HG02981 (cell line): ENCODE measurements around the gene INSC.

Experiments
- ATAC-seq: cut with Tn5 transposase; IDR thresholded peaks from one replicate; pipeline ENCODE4 v1.9.1; 2021; ENCODE audit warnings: mild to moderate bottlenecking, moderate library complexity; ENCODE audit not compliant: unreplicated experiment

INSC gene

DNA sequence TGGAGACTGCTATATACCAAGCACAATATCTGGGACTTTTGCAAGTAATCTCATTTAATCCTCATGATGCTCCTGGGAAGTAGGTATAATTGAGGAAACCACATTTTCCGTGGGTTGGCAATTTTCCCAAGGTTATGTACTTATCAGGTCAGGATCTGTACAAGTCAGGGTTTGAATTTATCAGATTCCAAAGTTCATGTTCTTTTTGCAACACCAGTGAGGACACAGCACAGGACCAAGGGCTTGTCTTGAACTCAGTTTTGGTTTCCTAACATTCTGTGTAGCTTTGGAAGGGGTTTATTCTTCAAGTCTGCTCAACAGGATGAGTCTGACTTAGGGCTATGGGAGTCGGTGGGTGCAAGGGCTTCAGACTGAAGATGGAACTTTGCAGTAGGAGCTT is 30.4 kb downstream of the INSC start:
- no peak for ATAC-seq

DNA sequence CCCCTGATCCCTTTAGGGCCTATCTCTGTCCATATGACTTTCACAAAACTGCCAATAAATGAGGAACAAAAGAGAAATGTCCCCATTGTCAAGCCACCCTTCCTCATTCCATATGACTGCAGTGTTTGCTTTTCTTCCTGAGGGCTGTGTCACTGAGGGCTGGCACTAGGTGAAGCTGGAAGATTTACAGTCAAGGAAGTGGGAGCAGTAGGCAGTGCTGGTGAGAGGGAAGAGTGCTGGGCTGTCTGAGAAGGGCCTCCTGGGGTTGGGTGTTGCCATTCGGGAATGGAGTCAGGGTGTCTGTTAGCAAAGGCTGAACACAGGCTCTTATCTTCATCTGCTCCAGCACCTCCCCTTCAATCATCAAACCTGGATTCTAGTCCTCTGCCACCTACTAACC is 30.9 kb downstream of the INSC start:
- no peak for ATAC-seq

DNA sequence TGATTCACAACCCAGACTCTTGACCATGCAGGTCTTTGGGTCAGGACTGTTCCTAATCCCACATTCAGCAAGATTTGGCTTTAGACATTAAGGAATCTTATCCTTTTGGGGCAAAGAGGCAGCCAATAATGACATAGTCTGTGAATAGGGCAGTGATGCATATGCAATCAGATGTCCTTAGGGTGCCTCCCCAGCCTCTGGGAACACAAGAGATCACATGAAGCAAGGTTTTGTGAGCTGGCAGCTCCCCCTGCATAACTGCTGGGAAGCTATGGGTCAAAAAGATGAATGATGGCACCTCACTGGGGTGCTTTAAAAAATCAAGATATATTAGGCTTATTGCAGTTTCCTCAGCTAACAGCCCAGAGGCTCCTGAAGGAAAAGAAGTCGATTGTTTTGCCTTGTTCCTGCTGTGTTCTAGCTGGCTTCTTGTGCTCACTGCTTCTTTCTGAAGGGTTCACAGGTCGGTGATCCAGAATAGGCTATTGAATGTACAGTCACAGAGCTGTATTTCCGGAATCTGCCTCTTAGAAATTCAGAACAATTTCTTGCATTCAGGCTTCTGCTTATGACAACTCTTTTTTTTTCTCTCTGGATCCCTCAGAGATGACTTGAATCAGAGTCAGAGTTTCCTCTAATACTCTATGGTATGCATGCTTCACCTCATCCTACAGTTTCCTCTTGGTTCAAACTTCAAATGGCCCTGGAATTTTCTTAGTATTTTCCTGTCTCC is 31.7 kb downstream of the INSC start:
- ATAC-seq = no peak

DNA sequence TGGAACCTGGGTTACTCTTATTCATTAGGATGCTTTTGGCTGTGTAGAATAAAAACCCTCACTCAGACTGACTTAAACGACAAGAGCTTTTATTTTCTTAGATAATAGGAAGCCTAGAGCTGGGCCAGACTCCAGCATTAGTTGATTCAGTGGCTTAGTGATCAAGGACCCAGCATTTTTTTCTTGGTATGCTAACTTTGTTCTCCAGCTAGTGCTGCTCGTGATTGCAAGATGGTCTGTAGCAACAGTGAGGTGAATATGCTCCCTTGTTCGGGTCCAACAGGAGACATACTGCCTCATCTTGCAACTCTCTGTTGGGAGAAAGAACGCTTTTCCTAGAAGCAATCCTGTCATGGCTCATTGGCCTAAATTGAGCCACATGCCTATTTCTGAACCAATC is 33.4 kb downstream of the INSC start:
- ATAC-seq = no peak

DNA sequence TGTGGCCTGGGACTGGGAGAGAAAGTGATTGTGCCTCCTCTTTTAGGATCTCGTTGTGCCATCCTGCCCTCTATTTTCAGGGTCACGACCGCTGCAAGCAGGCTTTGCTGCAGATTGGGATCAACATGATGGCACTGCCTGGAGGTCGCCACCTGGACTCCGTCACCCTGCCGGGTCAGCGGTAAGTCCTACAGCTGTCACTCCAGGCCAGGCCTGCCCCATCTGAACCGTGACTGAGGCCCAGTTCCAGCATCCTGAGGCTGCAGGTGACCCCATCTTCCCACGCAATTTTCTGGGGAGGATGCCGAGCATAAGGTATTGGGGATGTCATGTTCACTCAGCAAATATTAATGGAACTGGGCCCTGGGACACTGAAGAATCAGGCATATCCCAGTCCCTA is 34.3 kb downstream of the INSC start:
- no peak for ATAC-seq

DNA sequence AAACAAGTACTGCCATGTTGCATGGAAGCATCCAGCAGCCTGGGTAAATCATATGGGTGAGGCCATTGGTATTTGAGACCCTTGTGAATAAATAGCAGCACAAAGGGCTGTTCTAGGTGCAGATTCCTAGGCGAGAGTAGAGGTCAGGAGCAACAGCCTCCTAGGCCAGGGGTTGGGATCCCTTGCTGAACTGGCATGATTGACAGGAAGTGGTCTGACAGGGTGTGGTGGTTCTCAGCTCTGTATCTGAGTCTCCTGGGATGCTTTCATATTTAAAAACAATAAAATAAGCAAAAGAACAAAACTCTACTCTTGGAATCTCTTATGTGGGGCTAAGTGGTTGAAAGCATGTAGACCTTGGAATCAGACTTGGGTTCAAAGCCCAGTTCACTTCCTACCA is 35.8 kb downstream of the INSC start:
- no peak for ATAC-seq

DNA sequence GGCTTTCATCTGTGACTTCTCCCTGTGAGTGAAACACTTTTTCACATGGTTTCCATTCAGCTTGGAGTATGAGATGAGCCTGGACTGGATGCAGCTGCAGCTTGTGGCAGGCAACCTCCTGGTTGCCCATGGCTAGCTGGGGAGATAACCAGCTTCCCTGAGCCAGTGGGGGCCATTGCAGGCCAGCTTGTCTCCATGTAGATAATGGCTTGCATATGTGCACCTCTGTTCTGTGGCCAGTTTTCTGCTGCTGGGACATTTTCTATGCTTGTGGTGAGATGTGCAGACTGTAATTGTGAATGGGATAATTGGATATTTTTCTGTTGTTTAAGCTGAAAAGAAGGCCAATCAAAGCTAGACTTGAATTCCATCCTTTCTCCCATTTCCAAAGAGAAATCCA is 38.5 kb downstream of the INSC start:
- ATAC-seq = no peak

DNA sequence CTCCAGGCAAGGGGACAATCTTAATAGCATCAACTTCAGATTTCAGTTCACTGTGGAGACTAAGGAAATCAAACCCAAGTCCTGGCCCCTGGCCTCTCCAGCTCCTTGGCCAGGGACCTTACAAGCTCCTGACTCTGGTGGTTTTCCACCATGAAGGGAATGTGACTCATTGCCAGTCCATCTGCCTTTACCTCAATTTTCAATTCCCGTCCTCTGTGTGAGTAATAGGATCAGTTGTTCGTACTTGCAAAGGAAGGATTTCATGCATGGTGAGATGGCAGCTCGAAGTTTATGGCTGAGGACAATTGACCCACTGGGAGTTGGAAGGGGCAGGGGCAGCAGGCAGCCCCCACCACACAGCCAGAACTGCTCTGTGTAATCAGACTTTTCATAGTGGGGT is 42.5 kb downstream of the INSC start:
- ATAC-seq = no peak

DNA sequence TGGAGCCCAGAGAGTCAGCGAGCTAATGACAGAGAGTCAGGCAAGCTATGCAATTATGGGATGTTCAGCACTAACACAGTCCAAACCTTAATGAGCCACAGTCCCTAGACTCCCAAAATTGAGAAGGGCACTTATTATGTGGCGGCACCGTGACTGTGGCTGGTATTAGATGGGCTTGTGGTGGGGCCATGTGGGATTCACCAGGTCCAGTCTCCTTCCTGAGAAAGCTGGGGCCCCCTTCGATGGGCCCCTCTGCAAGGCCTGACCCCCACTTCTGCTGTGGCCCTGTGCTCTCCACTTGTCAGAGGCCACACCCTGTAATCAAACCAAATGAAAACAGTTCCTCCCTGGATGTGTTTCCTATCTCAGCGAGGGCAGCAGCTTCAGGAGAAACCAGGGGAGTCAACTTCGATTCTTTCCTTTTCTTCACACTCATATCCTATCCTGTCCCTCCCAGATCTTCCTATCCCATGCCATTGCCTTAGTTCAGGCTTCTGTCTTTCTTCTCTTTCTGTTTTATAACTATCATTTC is 42.9 kb downstream of the INSC start:
- ATAC-seq = no peak

DNA sequence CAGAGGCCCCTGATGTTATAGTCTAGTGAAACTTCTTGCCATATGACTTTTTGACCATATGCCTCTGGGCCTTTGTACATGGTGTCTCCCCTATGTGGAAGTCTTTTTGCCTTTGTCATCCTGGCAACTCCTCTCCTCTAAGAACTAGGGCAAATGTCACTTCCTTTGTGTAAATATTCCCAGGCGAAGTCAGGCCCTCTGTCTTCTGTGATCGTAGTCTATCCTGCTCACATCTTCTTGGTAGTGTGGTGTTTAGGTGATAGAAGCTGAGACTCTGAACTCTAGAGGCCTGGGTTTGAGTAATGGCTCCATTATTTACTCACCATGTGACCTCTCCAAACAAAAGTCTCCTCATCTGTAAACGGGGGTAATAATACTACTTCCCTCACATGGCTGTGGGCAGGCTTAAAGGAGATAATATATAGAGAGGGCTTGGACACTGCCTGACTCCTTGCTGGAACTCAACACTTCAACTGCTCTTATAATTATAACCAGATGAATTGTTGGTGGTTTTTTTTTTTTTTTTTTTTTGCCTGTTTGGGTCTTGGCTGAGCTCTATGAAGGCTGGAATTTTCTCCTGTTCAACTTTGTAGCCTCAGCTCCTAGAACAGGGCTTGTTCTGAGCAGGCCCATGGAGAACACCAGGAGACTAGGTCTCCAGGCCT is 43.8 kb downstream of the INSC start:
- no peak for ATAC-seq

DNA sequence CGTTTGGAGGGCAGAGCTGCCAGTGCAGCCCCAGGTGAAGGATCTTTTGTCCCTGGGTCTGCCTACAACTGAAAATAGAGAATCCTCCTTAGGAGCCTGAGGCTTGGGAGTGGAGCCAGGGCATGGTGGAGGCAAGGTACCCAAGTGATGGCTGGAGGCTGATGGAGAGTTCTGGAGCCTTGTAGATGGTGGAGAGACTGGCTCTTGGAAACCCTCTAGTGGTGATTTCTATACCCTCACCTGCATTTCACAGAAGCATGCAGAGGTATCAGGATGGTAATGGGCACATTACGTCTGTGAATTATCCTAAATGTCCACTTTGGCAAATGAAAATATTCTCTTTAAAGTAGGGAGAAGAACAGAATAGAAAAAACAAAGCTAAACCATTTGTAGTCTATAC is 44.4 kb downstream of the INSC start:
- ATAC-seq = peak; percentile 74

DNA sequence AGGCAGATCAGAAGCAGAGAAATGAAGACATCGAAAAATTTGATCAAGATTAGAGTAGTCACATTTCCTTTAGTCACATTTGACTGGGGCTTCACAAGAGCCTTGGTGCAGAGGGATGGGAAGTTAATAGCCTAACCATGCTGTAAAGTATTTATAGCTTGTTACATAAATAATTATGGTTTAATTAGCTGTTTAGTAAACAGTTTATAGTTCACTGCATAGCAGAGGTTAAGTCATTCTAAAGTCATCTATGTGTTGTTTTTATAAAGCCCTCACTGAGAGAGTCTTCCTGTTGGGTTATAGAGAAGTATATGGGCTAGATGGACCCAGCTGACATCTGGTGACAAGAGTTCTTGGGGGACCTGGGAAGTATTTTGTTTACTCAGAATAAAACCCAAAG is 47.1 kb downstream of the INSC start:
- ATAC-seq = no peak

DNA sequence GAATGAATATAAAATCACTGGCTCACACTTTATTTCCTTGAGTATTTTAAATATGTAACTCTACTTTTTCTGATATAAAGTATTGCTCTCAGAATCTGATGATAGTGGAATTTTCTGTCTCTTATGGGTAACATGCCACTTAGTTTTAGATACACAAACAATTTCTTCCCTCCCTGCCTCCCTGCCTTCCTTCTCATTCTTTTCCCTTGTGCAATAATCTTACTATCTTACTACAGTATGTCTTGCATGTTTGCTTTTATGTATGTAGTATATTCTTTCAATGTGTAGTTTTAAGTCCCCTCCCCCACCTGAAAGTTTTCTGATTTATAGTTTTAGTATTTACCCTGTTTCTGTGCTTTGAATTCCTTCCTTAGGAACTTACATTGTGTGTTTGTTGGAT is 48.4 kb downstream of the INSC start:
- ATAC-seq = no peak

DNA sequence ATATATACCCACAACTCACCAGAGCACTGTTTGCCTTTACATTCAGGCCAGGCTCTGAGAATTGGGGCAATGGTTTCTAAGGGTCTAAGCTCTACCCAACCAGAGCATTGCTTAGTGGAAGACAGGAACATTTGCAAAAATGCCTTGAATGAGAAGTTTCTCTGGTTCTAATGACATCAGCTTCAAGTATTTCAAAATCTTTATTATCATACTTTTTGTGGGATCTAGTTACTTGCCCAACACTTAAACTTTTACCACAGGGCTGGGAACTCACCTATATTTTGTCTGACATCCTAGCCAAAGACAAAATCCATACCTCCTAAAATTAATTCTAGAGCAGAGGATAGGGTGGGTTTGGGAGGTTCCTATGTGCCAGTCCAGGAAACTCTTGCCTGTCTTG is 51.5 kb downstream of the INSC start:
- ATAC-seq = no peak

DNA sequence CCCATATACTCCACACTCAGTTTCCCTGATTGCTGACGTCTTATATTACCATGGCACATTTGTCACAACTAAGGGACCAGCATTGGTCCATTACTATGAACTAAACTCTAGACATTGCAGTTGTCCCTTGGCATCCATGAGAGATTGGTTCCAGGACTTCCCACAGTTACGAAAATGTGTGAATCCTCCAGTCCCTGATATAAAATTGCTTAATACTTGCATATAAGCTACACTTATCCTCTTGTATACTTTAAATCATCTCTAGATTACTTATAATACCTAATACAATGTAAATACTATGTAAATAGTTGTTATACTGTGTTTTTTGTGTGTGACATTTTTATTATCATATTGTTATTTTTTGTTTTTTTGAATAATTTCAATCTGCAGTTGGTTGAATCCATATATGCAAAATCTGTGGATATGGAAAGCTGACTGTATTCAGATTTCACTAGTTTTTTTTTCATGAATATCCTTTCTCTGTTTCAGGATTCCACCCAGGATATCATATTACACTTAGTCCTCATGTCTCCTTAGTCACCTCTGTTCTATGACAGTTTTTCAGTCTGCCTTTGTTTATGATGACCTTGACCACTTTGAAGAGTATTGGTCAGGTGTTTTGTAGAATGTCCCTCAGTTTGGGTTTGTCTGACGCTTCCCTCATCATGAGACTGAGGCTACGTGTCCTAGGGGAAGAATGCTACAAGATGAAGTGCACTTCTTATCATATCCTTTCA is 55.3 kb downstream of the INSC start:
- no peak for ATAC-seq

DNA sequence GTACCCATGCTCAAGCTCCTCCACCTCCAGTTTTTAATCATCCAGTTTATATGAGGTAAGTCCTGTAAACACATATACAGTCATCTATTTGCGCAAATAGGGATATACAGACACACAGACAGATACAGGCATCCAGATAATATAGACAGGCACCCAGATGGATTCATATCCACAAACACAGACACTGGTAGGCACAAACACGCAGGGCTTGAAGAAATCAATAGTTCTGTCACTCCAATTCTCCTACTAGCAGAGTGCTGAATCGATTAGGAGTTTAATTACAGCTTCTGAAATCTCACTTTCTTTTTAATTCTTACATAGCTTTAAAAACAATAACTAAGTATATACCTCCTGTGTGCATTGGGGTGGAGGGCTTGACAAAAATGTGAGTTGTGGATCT is 56.0 kb downstream of the INSC start:
- ATAC-seq = no peak

DNA sequence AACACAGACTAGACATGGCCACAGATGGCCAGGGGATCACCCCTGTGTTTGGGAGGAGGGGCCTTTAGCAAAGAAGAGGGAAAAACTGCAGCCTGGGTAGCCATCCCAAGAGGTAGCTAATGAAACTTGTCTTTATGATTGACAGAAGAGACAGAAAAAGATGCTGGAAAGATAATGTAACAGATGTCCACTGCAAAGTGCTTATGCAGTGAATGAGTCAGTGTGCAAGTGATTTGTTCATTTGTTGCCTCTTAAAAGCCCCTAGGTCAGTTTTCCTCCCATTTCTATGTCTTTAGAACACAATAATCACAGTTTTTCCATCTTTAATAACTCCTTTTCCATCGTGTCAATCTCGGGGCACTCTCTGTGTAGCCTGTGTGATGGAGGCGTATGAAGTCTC is 57.2 kb downstream of the INSC start:
- ATAC-seq = no peak

DNA sequence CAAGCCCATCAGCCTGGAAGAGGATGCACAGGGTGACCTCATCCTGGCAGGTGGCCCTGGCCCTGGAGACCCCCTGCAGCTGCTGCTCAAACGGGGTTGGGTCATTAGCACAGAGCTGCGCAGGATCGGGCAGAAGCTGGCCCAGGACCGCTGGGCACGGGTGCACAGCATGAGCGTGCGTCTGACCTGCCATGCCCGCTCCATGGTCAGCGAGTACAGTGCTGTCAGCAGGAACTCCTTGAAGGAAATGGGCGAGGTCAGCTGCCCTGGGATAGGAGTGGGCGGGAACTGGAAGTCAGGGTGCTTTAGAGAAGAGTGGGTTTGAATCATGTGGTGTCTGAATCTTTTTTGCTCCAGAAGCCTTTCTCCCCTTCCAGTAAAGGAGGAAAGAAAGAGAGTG is 61.1 kb downstream of the INSC start:
- ATAC-seq = no peak

DNA sequence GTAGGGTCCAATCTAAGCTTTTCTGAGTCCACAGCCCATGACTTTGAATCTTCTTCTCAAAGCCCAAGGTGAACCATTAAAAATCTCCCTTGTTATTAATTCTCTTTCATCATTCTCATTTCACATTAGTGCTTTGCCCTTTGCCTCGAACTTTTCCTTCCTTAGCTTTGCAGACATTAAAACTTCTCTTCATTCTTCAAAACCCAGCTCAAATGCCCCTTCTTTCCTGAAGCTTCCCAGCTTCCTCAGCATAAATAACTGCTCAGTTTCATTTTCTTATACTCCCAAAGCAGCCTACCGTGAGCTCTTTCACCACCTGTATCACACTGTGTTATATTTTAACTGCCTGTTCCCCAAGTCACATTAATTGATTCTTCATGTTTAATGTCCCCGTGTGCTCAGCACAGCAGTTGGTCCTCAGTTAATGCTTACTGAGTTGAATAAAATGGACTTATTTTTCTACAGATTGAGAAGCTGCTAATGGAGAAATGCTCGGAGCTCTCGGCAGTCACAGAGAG is 62.0 kb downstream of the INSC start:
- ATAC-seq = no peak

DNA sequence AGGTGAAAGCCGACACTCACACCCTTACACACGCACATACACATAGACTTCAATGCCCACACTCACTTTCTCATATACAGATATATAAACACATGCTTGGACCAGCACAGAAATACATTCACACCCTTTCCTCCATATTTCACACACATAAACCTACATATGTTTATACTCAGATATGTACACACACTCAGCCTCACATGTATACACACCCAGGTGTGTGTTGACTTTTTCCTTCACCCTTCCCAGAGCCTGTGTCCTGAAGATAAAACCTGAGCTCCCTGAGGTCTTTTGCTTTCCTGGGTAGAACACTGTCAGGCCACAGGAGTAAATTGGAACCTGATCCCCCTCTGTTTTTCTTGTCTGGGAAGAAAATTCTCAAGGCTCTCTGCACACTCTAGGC is 62.8 kb downstream of the INSC start:
- no peak for ATAC-seq

DNA sequence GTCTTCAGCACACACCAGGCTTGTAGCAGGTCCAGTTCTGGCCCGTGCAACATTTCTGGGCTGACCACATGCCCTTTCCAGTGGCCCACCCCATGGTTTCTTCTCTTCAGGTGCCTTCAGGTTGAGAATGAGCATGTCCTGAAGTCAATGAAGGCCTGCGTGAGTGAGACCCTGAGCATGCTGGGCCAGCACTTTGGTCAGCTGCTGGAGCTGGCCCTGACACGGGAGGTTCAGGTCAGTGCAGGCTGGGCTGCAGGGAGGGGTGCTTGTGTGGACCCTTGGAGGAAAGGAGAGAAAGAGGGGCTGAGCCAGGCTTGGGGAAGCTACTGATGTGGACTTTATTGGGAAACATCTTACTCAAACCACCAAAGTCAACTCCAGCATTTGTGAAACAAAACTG is 63.5 kb downstream of the INSC start:
- ATAC-seq = no peak

DNA sequence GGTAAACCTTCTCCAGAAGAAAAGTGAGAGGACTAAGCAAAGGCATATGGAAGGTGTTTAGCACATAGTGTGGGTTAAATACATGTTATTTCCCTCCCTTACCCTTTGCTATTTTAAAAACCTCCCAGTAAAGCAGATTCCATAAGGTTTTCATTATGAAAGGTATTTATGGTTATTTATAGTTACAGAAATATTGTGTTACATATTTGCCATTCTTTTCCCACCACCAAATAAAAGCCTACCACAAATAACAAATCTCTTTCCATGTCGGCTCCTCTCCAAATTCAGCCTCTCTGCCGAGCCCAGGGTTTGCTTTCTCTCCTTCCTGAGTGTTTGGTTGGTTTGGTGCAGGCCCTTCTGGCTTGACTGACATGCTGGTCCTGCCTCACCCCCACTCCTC is 64.4 kb downstream of the INSC start:
- ATAC-seq = no peak
